WI38 (cell line): ENCODE data around the gene KIF12.
"Not testable (repeated sequence)": the region's sequence is repeated elsewhere in the genome, so short reads cannot be mapped to it uniquely, and the experiment has no call there.

Experiments used
- H3K4me3 ChIP-seq: 2 replicates; pipeline ENCODE4 v1.5.1; 2011; ENCODE audit warnings: low read depth, mild to moderate bottlenecking, control low read depth, low read length
- CTCF ChIP-seq: IDR thresholded peaks from 2 replicates; pipeline ENCODE4 v1.5.1; 2012; ENCODE audit warnings: low read depth, mild to moderate bottlenecking, control low read depth, low read length

Gene KIF12

GRCh38 chr9:114050226-114050568, 48.9 kb downstream of the KIF12 start:
- TF ChIP-seq CTCF: no peak
- no peak overlapping the region for H3K4me3 ChIP-seq

- TF ChIP-seq CTCF: no peak
- H3K4me3 ChIP-seq: no peak overlapping the region
Observed at GRCh38 chr9:114049441-114050225, 49.5 kb downstream of the KIF12 start.

DNA sequence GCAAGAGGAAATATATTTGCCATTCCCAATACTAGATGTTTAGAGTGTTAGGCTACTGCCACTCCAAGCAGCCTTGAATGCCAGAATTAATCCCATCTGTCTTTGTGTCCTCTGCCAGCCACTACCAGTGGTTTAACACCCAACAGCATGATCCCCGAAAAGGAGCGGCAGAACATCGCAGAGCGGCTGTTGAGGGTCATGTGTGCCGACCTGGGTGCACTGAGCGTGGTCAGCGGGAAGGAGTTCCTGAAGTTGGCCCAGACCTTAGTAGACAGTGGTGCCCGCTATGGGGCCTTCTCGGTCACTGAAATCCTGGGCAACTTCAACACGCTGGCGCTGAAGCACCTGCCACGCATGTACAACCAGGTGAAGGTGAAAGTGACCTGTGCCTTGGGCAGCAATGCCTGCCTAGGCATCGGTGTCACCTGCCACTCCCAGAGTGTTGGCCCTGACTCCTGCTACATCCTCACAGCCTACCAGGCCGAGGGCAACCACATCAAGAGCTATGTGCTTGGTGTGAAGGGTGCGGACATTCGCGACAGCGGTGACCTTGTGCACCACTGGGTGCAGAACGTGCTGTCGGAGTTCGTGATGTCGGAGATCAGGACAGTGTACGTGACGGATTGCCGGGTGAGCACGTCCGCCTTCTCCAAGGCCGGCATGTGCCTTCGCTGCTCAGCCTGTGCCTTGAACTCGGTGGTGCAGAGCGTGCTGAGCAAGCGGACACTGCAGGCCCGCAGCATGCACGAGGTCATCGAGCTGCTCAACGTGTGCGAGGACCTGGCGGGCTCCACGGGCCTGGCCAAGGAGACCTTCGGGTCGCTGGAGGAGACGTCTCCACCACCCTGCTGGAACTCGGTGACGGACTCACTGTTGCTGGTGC, 50.3 kb downstream of the KIF12 start:
- no peak for TF ChIP-seq CTCF

DNA sequence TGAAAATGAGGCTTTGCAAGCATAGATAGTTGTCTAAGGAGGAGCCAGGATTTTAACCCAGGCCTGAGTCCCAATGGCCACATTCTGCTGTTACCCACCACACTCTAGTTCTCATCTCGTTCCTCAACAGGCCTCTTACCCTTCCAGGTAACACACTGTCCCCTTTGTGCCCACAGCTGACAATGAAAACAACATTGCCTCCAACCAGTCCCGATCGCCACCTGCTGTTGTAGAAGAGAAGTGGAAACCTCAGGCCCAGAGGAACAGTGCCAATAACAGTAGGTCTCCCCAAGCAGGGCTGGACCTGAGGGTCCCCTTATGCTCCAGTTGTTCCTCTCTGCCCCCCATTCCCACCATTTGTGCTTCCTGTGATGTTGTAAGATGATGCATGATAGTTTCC, 51.4 kb downstream of the KIF12 start:
- no peak overlapping the region for H3K4me3 ChIP-seq
- no peak for TF ChIP-seq CTCF

More for the DNA sequence above, 50.3 kb downstream of the KIF12 start:
- H3K4me3 ChIP-seq: no peak overlapping the region

DNA sequence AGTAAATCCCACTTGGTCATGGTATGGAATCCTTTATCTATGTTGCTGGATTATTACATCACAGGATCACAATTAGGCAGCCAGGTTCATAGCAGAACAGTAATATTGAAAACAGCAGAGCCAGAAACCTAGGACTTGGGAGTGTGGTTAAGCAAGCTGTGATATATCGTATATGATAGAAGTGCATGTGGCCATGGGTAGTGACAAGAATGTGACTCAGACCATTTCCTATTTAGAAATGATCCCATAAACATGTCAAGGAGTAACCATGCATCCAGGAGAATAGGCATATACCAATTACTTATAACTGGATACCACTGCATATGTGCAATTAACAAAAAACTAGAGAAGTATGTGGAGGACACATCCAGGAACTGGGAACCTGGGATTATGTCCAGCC, 52.2 kb downstream of the KIF12 start:
- TF ChIP-seq CTCF: no peak
- no peak overlapping the region for H3K4me3 ChIP-seq

DNA sequence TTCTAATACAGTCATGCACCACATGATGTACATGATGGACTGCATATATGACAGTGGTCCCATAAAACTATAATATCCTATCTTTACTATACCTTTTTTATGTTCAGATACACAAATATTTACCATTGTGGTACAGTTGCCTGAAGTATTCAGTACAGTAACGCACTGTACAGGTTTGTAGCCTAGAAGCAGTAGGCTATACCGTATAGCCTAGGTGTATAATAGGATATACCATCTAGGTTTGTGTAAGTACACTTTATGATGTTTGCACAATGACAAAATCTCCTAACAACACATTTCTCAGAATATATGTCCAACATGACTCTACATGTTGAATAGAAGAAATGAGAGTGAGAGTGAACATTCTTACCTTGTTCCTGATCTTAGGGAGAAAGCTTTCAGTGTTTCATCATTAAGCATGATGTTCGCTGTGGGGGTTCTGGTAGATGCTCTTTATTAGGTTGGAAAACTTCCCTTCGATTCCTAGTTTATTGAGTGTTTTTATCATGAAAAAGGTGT, 52.8 kb downstream of the KIF12 start:
- H3K4me3 ChIP-seq: no peak overlapping the region
- no peak for TF ChIP-seq CTCF

DNA sequence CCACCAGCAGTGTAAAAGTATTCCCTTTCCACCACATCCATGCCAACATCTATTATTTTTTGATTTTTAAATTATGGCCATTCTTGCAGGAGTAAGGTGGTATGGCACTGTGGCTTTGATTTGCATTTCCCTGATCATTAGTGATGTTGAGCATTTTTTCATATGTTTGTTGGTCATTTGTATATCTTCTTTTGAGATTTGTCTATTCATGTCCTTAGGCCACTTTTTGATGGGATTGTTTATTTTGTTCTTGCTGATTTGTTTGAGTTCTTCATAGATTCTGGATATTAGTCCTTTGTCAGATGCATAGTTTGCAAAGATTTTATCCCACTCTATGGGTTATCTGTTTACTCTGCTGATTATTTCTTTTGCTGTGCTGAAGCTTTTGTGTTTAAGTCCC, 55.4 kb downstream of the KIF12 start:
- H3K4me3 ChIP-seq: not testable (repeated sequence)
